CD4-positive, alpha-beta T cell treated with Interleukin-12 subunit alpha and Interleukin-12 subunit beta, for 1 hour (primary cell): ENCODE results near the gene CRTC1.

Experiments
- DNase-seq: peaks from one replicate; pipeline ENCODE4 v3.0.0-alpha.2; 2020

CRTC1 gene

DNA sequence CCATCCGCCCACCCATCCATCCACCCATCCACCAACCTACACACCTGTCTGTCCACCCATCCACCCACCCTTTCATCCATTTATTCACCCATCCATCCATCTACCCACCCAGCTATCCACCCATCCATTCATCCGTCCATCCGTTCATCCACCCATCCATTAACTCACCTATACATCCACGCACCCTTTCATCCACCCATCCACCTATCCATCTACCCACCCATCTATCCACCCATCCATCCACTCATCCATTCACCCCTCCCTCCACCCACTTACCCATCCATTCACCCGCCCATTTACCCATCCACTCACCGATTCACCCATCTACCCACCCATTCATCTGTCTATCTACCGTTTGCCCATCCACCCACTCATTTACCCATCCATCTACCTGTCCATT, 29.0 kb upstream of the CRTC1 start:
- no peak for DNase-seq

DNA sequence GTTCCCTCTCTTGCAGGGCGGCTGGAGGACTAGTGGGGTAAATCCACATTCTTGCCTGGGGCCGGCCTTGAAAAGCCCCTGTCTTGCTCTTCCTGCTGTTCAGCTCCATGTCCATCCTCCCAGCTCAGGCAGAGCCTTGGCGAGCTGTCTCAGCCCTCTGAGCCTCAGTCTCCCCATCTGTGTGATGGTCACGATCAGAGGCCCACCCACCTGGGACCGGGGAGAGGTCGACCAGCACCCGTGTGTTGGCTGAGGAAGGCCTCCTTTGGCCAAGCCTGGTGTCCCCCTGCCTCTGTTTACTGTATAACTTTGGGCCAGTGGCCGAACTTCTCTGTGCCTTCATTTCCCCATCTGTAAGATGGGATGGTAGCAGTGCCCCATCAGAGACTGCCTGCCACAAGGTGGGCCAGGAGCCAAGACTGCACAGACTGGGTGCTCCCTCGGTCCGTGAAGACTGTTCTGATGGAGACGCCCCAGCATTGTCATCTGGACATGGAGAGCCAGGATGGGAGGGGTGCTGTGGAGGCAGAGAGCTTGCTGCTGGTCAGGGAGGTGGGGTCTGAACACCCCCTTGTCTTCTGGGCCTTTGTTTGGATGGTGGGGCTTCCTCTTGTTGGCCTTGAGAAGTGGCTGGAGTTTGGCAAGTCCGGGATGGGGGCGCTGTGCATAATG, 28.2 kb upstream of the CRTC1 start:
- DNase-seq = no peak

DNA sequence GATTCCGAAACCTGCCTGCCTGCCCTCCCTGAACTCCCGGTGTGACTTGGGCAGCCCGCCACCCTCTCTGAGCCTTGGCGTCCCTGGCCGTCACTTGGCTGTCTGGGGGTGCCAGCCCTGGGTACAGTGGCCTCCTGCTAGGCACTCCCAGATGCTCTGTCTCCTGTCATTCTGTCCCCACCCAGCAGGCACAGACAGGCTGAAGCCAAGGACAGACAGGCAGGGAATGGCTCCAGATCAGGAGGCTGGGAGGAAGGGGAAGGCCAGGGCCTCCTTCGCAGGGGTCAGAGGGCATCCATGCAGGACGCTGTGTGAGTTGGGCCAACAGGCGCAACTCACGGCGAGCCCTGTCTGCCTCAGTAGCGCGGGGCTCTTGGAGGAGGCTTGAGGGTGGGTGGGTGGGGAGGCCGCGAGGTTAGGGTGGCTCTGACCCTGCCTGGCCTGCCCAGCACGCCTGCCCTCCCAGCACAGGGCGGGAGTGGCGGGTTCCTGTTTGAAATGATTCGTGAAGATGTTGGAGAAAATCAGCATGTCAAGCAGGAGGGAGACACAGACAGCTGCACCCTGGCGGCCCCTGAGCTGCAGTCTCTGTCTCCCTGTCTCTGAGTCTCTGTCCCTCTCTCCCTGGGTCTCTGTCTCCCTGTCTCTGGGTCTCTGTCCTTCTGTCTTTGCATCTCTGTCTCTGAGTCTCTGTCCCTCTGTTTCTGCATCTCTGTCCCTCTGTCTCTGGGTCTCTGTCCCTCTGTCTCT, 27.0 kb upstream of the CRTC1 start:
- DNase-seq = no peak

DNA sequence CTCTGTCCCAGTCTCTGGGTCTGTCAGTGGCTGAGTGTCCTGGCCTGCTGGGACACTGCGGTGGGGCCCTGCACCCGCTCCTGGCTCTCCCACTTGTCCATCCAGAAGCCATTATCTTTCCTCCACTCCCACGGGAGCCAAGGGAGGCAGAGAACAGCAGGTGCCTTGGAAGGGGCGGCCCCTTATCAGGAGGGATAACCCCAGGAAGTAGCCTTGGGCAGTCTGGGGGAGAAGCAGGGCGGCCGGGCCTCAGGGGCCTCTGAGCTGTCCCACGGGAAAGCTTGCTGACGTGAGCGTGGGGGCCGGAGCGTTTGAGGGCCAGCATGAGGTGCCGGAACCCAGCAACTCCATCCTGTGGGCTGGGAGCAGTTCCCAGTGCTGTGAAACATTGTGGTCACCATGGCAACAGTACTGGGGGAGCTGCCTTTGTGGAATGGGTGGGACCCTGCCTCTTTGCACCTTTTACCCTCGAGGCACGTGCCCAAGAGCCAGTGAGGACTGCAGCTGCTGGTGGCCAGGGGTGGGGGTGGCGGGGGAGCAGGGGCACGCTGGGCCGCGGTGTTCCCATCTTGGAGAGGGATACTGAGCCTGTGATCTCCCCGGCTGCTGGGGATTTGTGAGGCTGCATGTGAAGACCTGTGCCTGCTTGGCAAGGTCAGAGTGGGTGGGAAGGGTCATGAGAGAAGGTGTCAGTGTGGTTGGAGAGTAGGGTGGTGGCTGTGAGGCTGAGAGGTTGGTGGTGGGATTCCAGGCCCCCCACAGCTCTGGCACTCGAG, 25.7 kb upstream of the CRTC1 start:
- DNase-seq = no peak

DNA sequence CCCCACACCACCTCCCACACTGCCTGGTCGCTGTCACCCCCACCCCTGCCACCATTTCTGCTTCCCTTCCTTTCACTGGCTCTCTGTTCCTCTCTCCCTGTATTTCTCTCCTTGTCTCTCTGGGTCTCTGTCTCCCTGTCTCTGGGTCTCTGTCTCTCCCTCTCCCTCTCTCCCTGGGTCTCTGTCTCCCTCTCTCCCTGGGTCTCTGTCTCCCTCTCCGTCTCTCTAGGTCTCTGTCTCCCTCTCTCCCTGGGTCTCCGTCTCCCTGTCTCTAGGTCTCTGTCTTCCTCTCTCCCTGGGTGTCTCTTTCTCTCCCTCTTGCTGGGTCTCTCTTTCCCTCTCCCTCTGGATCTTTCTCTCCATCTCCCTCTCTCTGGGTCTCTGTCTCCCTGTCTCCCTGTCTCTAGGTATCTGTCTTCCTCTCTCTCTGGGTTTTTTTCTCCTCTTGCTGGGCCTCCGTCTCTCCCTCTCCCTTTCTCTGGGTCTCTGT, 25.1 kb upstream of the CRTC1 start:
- no peak for DNase-seq

DNA sequence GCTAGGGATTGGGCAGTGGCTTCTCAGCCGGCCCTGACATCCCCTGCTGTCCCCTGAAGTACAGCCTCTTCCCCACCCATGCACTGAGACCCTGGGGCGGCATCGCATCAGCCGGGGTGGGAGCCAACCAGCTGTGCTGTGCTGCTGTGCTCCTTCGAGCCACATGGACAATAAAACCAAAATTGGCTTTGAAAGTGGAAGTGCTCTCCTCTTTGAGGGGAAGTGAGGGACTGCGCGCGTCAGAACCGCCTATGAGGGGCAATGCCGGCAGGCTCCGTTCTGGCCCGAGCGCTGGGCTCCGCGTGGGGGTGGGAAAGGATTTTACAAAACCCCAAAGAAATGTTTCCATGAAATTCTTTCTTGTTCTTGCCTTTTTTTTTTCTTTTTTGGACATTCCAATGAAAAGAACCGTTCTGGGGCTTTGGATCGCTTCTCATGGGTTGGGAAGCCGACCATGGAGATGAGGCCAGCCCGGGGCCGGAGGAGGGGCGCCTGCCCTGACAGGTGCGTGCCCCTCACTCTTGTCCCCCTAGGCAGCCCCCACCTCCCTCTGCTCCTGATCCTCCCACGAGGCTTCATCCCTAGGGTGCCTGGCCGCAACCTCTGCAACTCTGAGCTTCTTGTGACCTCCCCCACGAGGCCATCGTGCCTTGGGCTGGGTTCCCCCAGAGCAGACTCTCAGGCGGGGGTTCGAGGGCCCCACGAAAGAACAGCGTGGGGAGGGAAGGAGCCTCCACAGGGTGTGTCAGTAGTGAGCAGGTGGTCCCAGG, 24.0 kb upstream of the CRTC1 start:
- no peak for DNase-seq

DNA sequence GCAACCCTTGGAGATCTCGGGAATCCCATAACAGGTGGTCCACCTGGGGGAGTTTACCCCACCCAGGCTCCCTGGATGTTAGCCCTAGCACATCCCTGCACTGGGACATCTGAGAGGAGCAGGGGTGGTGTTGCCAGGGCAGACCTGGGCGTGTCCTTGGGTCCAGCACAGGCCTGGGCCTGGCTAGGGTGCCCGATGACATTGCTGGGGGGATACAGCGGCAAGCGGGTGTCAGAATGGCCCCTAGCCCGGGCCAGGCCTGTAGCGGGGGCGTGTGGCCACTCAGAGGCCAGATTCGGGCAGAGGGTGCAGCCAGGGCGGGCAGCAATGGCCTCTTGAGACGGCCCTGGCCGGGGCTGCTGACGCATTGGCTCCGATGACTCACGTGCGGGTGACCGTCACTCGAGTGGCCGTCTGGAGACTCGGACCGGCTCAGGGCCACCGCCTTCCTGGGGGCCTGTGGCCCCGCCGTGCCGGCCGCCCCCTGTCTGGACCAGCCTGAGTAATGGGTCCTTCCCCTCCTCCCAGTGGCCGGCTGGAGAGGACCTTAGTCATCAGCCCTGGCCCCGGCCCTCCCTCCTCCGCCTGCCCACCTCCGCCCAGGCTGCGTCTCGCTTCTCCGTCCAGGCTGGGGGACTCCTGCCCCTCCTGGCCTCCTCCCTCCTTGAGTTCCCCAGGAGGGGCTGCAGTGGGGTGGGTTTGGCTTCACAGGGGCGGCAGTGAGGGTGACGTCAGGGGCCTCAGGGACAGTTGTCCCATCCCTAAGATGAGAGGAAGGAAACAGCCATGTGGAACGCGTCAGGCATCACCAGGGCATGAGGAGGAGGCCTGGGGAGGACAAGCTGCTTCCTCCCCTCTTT, 23.2 kb upstream of the CRTC1 start:
- no peak for DNase-seq

DNA sequence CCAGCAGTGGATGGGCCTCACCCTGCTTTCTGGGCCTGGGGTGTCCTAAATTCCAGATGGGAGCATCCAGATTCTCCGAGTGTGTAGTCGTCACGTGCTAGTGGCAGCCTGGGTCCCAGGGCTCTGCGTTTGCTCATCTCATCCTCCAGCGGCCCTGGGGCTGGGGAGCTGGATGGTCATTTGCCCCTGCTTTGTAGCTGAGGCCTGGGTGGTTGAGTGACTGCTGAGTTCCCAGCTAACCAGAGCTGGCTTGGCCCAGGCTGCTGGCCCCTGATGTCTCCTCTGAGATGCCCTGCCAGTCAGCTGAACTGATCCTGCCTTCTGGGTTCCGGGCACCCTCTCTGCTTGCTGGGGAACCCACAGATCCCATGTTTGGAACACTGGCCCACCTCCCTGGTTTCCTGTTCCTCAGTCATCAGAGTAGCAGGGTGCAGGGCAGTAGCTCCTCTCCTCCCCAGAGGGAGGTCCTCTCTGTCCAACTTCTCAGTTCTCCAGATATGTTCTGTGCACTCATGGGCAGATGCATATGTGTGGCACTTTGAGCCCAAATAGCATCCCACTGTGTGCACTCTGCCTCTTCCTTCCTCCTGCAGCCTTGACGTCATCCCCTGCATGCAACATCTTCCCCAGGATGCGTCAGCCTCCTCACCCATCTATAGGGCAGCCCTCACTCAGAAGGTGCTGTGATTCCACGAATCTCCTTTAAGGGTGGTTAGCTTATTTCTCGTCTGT, 22.4 kb upstream of the CRTC1 start:
- no peak for DNase-seq

DNA sequence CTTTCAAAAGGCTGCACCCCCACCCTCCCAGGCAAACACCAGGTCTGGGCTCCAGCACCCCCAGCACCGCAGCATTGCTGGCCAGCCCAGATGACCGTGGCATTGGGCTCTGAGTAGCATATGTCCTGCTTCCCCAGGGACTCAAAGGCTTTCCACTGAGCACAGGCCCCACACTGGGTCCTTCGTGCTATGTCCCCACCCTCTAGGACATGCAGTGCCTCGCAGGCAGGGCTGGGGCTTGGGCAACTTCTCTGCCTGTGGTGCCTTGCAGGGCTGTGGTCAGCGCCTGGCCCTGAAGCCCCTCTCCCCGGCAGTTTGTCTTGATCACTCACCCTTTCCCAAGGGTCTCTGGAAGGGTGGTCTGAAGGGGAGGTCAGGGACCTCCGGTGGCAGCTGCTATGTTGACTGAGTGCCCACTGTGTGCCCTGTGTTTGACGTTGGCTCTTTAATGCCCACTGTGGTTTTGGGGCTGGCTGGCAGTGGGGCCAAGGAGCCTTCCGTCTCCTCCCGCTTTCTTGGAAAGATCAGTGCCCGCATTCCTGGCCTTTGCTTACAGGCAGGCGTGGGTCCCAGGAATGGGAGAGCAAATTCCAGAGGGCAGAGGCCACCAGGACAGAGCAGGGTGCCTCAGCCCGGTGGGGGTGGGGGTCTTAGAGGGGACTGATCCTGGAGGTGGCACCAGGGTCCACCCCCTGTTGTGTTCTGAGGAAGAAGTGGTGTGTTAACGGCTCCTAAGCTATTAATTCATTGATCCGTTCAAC, 20.3 kb upstream of the CRTC1 start:
- no peak for DNase-seq

DNA sequence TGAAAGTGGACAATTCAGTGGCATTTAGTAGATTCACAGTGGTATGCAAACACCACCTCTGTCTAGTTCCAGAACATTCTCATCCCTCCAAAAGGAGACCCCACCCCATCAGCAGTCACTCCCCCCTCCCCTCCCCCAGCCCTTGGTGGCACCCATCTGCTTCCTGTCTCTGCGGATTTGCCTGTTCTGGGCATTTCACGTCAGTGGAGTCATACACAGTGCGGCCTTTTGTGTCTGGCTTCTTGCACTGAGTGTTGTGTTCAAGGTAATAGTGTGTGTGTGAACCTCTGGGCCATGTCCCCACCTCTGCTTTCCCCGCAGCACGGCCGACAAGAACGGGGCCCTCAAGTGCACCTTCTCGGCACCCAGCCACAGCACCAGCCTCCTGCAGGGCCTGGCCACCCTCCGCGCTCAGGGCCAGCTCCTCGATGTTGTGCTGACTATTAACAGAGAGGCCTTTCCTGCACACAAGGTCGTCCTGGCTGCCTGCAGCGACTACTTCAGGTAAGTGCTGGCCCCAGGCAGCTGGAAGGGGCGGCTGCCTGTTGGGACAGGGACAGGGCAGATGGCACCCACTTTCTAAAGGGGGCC, 19.4 kb upstream of the CRTC1 start:
- DNase-seq = no peak

DNA sequence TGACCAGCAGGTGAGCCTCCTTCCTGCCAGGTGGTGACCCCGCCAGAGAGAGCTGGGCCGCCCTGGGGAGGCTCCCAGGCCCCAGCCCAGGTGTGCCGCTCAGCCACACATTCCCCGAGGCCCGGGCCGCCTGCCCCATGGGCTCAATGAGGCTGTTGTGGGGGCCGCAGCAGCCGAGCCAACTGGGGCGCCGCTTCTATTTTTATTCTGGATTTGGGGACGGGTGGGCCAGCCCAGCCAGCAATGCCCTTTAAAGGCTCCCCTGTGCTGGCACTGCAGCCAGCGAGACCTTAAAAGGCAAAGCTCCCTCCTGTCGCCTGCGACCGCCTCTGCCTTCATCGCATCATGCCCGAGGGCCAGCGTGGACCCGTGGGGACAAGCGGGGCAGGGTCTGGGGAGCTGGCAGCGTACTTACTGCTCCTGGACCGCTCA, 17.7 kb upstream of the CRTC1 start:
- DNase-seq = no peak

DNA sequence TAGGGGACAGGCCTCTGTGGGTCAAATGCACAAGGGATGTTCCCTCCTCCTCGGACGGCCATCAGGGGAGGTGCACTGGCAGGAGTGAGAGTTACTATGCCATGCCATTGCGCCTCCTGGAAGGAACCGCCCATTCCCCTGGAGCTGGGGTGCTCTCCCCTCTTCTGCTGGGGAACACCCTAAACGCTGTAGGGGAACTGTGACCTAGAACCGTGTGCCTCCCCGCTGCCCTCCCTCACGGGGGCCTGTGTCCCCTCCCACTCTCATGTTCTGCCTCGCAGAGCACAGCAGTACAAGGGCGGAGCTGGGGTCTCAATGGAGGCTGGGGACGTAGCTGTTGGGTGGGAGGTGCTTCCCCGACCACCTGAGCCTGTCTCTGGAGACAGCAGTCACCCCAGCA, 17.2 kb upstream of the CRTC1 start:
- DNase-seq = no peak

DNA sequence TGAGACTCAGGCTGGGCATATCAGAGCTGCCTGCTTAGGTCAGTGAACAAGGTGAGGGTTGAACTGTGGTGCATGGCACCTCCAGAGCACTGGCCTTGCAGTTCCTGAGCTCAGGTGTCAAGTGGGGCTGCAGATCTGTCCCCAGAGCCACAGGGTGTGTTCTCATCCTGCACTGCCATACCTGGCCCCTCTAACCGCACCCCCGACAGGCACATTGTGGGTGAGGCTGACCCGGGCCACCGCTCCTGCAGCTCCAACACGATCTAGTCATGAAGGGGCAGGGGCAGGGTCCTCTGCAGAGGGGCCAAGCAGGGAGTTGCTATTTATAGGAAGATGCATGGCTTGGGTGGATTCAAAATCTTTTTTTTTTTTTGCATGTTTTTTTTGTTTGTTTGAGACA, 16.7 kb upstream of the CRTC1 start:
- no peak for DNase-seq

DNA sequence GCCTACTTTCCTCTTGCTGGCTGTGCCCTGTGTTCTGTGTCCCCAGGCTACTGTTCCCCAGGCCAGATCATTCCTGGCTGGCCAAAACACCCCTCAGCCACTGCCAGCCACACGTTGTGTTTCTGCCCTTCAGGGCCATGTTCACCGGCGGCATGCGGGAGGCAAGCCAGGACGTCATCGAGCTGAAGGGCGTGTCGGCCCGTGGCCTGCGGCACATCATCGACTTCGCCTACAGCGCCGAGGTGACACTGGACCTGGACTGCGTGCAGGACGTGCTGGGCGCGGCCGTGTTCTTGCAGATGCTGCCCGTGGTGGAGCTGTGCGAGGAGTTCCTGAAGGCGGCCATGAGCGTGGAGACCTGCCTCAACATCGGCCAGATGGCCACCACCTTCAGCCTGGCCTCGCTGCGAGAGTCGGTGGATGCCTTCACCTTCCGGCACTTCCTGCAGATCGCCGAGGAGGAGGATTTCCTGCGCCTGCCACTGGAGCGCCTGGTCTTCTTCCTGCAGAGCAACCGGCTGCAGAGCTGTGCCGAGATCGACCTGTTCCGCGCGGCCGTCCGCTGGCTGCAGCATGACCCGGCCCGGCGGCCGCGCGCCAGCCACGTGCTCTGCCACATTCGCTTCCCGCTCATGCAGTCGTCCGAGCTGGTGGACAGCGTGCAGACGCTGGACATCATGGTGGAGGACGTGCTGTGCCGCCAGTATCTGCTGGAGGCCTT, 15.8 kb upstream of the CRTC1 start:
- DNase-seq = no peak

DNA sequence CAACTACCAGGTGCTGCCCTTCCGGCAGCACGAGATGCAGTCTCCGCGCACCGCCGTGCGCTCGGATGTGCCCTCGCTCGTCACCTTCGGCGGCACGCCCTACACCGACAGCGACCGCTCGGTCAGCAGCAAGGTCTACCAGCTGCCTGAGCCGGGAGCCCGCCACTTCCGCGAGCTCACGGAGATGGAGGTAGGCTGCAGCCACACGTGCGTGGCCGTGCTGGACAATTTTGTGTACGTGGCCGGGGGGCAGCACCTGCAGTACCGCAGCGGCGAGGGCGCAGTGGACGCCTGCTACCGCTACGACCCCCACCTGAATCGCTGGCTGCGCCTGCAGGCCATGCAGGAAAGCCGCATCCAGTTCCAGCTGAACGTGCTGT, 15.2 kb upstream of the CRTC1 start:
- DNase-seq = no peak

DNA sequence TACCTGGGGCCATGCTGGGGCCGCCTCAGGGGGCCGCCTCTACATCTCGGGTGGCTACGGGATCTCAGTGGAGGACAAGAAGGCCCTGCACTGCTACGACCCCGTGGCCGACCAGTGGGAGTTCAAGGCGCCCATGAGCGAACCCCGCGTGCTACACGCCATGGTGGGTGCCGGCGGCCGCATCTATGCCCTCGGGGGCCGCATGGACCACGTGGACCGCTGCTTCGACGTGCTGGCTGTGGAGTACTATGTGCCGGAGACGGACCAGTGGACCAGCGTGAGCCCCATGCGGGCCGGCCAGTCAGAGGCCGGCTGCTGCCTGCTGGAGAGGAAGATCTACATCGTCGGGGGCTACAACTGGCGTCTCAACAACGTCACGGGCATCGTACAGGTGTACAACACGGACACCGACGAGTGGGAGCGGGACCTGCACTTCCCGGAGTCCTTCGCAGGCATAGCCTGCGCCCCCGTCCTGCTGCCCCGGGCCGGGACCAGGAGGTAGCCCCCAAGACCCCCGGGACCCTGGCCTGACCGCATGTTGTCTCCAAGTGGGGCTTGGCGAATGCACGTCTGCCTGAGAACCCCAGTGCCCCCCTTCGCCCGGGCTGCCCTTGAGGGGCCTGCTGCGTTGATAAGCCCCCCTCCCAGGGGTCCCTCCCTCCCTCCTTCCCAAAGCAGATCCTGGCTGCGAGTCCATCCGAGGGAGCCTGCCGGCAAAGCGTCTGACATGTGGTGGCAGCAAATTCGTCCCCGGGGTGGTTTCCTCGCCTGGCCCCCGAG, 14.5 kb upstream of the CRTC1 start:
- DNase-seq = no peak

DNA sequence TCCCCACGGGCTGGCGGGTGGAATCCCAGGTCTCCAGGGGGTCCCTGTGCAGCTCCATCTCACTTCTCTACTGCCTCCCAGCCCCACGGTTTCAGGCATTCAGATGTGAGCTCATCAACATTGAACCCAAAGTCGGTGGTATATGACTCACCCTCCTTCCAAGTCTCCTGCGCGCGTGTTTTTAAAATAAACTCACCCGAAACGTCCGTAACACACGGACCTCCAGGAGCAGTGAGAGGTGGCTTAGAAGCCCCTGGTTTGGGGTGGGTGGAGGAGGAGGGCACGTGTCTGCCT, 14.0 kb upstream of the CRTC1 start:
- no peak for DNase-seq

DNA sequence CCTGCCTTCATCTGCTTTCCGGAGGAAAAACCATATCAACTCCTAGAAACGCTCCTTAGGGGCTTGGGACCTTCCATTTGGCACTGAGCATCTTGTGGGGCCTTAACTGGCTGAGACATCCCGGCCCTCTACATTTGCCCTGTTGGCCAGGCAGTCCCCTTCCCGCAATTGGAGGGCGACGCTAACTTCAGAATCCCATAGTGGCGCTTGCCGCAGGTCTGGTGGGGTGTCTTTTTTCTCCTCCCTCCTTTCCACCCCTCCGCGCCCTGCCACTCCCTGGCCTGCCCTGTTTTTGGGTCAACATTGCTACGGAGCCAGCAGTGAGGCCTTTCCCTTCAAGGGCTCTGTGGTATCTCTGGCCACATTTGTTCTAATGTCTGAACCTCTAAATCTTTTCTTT, 13.6 kb upstream of the CRTC1 start:
- no peak for DNase-seq

DNA sequence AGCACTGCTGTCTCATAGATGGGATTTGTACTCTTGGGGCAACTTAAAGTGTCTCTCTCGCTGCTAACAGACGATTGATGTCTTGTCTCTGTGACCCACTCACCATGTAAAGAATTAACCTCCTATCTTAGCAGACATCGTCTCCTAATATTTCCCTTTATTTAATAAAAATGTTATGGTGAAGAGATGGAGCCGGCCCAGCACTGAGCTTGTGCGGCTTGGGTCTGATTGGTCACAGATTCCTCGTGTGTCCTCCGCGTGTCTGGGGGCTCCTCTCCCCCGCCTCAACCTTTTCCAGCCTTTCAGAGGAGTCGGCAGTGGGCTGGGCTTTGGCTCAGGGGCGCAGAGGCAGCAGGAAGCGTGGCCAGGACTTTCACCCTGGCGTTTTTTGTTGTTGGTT, 13.2 kb upstream of the CRTC1 start:
- no peak for DNase-seq
